Panc1 (cell line): ENCODE data around the gene ZNF526. TPM values are rescaled to one million over a fixed set of nuclear protein-coding genes. Genes with fewer than 3 reads are reported as not detected.
A peak's percentile ranks its signal among the peaks of the same experiment; 100 is the strongest.

Source experiments
- ATAC-seq: fragments of 200-7000 bp; cut with Tn5 transposase; 2 replicates; pipeline ENCODE4 v1.9.1; 2020; ENCODE audit warnings: mild to moderate bottlenecking, moderate library complexity
- BruUV-seq: library from RNA; stranded (reverse); fragments of 400-500 nt; replicated peaks from 2 replicates; lab custom pipeline; 2021; lab: Mats Ljungman, UMichigan
- CTCF ChIA-PET: fragments of 300-600 bp; sonication (Branson Sonifier 250); formaldehyde crosslinking; loops from one replicate; lab custom pipeline; 2022; ENCODE audit warnings: antibody characterized with exemption; lab: Charles Lee
- POLR2A ChIA-PET: fragments of 300-600 bp; sonication (Branson Sonifier 250); formaldehyde crosslinking; loops from one replicate; lab custom pipeline; 2022; ENCODE audit warnings: antibody characterized with exemption; lab: Charles Lee
- DNase-seq: peaks from one replicate; pipeline ENCODE4 v3.0.0-alpha.2; 2010; ENCODE audit warnings: low read depth, low spot score
- H3K27ac ChIP-seq: 2 replicates; pipeline ENCODE4 v1.5.1; 2011; ENCODE audit warnings: mild to moderate bottlenecking, low read length, inconsistent platforms
- H3K27me3 ChIP-seq: fragments of 200-500 bp; sonication (Bioruptor generic); 2 replicates; pipeline ENCODE4 v1.6.0; 2014; ENCODE audit warnings: low read length, inconsistent platforms; ENCODE audit not compliant: control insufficient read depth, insufficient read depth
- H3K36me3 ChIP-seq: fragments of 200-500 bp; sonication (Bioruptor generic); 2 replicates; pipeline ENCODE4 v1.5.1; 2014; ENCODE audit warnings: inconsistent platforms, mild to moderate bottlenecking, low read length, moderate library complexity; ENCODE audit not compliant: control insufficient read depth, insufficient read depth
- H3K4me1 ChIP-seq: 2 replicates; pipeline ENCODE4 v1.5.1; 2011; ENCODE audit warnings: inconsistent platforms, mild to moderate bottlenecking, low read length, moderate library complexity; ENCODE audit not compliant: control insufficient read depth, insufficient read depth
- H3K4me3 ChIP-seq, 2 experiments: 2 replicates each; pipeline ENCODE4 v1.5.1; 2011 to 2012; ENCODE audit warnings: low read depth in 2 of 2, low read length in 2 of 2, mild to moderate bottlenecking in 2 of 2, inconsistent platforms in 1 of 2, moderate library complexity in 1 of 2
- H3K9me3 ChIP-seq: fragments of 200-500 bp; sonication (Bioruptor generic); 2 replicates; pipeline ENCODE4 v1.5.1; 2014; ENCODE audit warnings: low read depth, mild to moderate bottlenecking, inconsistent platforms, low read length, moderate library complexity; ENCODE audit not compliant: control insufficient read depth, insufficient read depth
- CTCF ChIP-seq: fragments of 450-650 bp; IDR thresholded peaks from 2 replicates; pipeline ENCODE4 v1.5.1; 2017; ENCODE audit warnings: mild to moderate bottlenecking
- POLR2AphosphoS5 ChIP-seq: IDR thresholded peaks from 2 replicates; pipeline ENCODE4 v1.6.1; 2012; ENCODE audit warnings: mild to moderate bottlenecking, low read depth, low read length, moderate library complexity
- REST ChIP-seq, 2 experiments: IDR thresholded peaks; 2 replicates each; pipeline ENCODE4 v1.6.1; 2011 to 2012; ENCODE audit warnings: low read depth in 2 of 2, control low read depth in 1 of 2, low read length in 1 of 2, mild to moderate bottlenecking in 1 of 2, moderate library complexity in 1 of 2; ENCODE audit not compliant: insufficient read depth in 1 of 2
- SIN3A ChIP-seq: IDR thresholded peaks from 2 replicates; pipeline ENCODE4 v1.6.1; 2012; ENCODE audit warnings: low read depth, mild to moderate bottlenecking, low read length, moderate library complexity, borderline replicate concordance; ENCODE audit not compliant: insufficient read depth
- TCF7L2 ChIP-seq: IDR thresholded peaks from 2 replicates; pipeline ENCODE4 v1.6.1; 2011; ENCODE audit warnings: mild to moderate bottlenecking, low read depth, low read length, inconsistent platforms
- in situ Hi-C: cut with HindIII; loops from 2 replicates; pipeline ENCODE4 v1.10.0; 2016; ENCODE audit warnings: low sequenced_read_pairs, low pct_unique_long_range_greater_than_20kb
- intact Hi-C: fragments of 100-400 bp; cut with micrococcal nuclease; formaldehyde crosslinking; loops from one replicate; pipeline ENCODE4 v1.10.0; 2022; ENCODE audit not compliant: unreplicated experiment
- total RNA-seq: library from RNA; stranded (reverse); gene quantifications from one replicate; pipeline ENCODE4 v1.2.1, GENCODE V29; 2021; ENCODE audit not compliant: unreplicated experiment

ZNF526 gene
- total RNA-seq, 1 experiment from 2014 or later: 10.5 TPM

- in situ Hi-C loops: no loop called here
- CTCF ChIA-PET: interaction anchor here (0.6 to 0.8 kb wide), 3 partner anchors 32 to 87 kb away, joined by 3 to 13 read pairs (median 3); partner anchors contain the start of gene POU2F2
- Histone ChIP-seq H3K9me3 (no peaks in the 10 kb centered on the region), H3K36me3 (no peaks in the 10 kb centered on the region), H3K4me1 (no peaks in the 10 kb centered on the region), H3K27ac (no peak overlapping the region), H3K27me3 (peaks cover 15% of the 10 kb centered on the region), H3K4me3 (peak overlapping the region; percentile 43 to 45)
- DNase-seq: no peak
- peak; percentile 56 for ATAC-seq
- BruUV-seq: no TSS peak
- intact Hi-C loops: no loop called here
- POLR2A ChIA-PET: interaction anchor here (0.6 kb wide), 1 partner anchor 77 kb away, joined by 4 read pairs; no protein-coding TSS in a partner anchor
- TF ChIP-seq CTCF (no peak), REST (IDR thresholded peaks at IDR 0.05; ENCODE audit: insufficient read depth in 1 of 2, low read depth in 2 of 2, low read length in 1 of 2) (no peak), SIN3A (no peak), TCF7L2 (no peak), POLR2AphosphoS5 (no peak)
Measured at GRCh38 chr19:42175952-42176648, 44.0 kb upstream of the ZNF526 start.

- Histone ChIP-seq H3K4me3 (peak overlapping the region; percentile 43 to 45), H3K27me3 (peaks cover 15% of the 10 kb centered on the region), H3K9me3 (no peaks in the 10 kb centered on the region), H3K36me3 (no peaks in the 10 kb centered on the region), H3K4me1 (no peaks in the 10 kb centered on the region), H3K27ac (no peak overlapping the region)
- TF ChIP-seq CTCF (no peak), TCF7L2 (no peak), REST (IDR thresholded peaks at IDR 0.05; ENCODE audit: insufficient read depth in 1 of 2, low read depth in 2 of 2, low read length in 1 of 2) (no peak), SIN3A (no peak), POLR2AphosphoS5 (no peak)
- in situ Hi-C loops (no loop called here), intact Hi-C loops (no loop called here)
- BruUV-seq: no TSS peak
- CTCF ChIA-PET: interaction anchor here (0.6 to 0.8 kb wide), 3 partner anchors 33 to 87 kb away, joined by 3 to 13 read pairs (median 3); partner anchors contain the start of gene POU2F2
- ATAC-seq (peak; percentile 71), DNase-seq (no peak)
- POLR2A ChIA-PET: interaction anchor here (0.6 kb wide), 1 partner anchor 77 kb away, joined by 4 read pairs; no protein-coding TSS in a partner anchor
Measured at GRCh38 chr19:42176649-42176989, 43.5 kb upstream of the ZNF526 start.
